SK-N-SH treated with all-trans-retinoic acid at 6 μM for 48 hours (cell line): Measurements from ENCODE around the gene SGF29.
"Not testable (repeated sequence)": the region's sequence is repeated elsewhere in the genome, so short reads cannot be mapped to it uniquely, and the experiment has no call there.

ENCODE experiments used
- CSDC2 ChIP-seq: fragments of 250-450 bp; sonication (Bioruptor Pico); IDR thresholded peaks from 2 replicates; pipeline ENCODE4 v1.5.0; 2020; ENCODE audit warnings: mild to moderate bottlenecking, moderate library complexity
- ZFP30 ChIP-seq: fragments of 450-650 bp; formaldehyde crosslinking; IDR thresholded peaks from 2 replicates; pipeline ENCODE4 v1.5.0; 2022; ENCODE audit warnings: mild to moderate bottlenecking, moderate library complexity

- TF ChIP-seq ZFP30, CSDC2: not testable (repeated sequence)
These were observed 84.0 kb downstream of the SGF29 start, which contains the start of gene NPIPB8 for GRCh38 chr16:28637765-28638164.
